ENCODE measurements around the gene EDARADD. TPM values are rescaled to one million over a fixed set of nuclear protein-coding genes. Genes with fewer than 3 reads are reported as not detected.

The EDARADD gene
- total and polyA plus RNA-seq, 2 of the 8 experiments (the other 6 are each of a cell fraction or from before 2014, with no cell fraction given), result 3.4 to 6.1 TPM

Other genes with a start within 250 kb of the EDARADD start
- 3.5 and 5.6 TPM in 2 replicates for gene ERO1B, start 112.3 kb upstream of the EDARADD start, total RNA-seq (2021; fragmentation: NEBNext Ultra II Directional; extraction: Animal tissue kit (Norgen Biotek cat#: 25700))
- gene ERO1B, start 112.3 kb upstream of the EDARADD start, polyA plus RNA-seq (2011; rRNA removed), result 0.72 and 0.74 TPM in 2 replicates
- gene LGALS8, start 129.7 kb downstream of the EDARADD start, total RNA-seq (2021; fragmentation: NEBNext Ultra II Directional; extraction: Animal tissue kit (Norgen Biotek cat#: 25700)), result 11.6 and 15.3 TPM in 2 replicates
- 5.5 and 7.2 TPM in 2 replicates for gene LGALS8, start 129.7 kb downstream of the EDARADD start, polyA plus RNA-seq (2011; rRNA removed)
- 95.0 and 95.8 TPM in 2 replicates for gene HEATR1, start 210.2 kb downstream of the EDARADD start, total RNA-seq (2021; fragmentation: NEBNext Ultra II Directional; extraction: Animal tissue kit (Norgen Biotek cat#: 25700))
- 9.3 and 13.0 TPM in 2 replicates for gene HEATR1, start 210.2 kb downstream of the EDARADD start, polyA plus RNA-seq (2011; rRNA removed)